ENCODE data around the gene GDPD5.

DNA sequence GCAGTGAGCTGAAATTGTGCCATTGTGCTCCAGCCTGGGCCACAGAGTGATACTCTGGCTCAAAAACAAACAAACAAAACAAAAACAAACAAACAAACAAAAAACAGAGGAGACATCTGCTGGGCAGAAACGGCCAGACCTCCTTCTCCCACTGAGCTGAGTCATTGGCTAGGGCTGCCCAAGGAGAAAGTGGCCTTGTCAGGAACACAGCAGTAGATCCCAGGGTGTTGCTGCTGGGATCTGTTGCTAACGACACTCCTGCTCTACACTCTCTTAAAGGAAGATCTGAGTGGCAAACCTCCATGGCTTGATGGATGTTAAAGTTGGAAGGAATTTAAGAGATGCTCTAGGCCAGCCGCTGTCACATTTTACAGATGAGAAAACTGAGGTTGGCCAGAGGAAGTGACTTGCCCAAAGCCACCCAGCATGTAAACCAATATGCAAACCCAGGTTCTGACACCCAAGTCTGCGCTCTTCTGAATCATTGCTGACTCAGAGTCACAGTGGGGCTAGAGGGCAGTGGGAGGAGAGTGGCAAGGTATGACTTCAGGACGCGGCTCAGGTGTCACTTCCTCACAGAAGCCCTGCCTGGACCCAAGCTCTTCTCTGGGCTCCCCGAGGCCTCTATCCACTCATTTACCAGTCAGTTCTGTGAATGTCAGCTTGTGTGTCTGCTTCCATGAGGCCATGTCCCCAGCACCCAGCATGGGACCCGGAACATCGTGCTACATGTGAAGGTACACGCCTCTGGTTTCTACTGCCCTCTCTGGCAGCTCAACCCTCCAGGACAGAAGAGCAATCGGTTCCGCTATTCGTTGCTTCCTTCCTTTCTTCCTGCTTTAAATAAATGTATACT, 11.3 kb upstream of the GDPD5 start:
- TF ChIP-seq, protein P1, sequence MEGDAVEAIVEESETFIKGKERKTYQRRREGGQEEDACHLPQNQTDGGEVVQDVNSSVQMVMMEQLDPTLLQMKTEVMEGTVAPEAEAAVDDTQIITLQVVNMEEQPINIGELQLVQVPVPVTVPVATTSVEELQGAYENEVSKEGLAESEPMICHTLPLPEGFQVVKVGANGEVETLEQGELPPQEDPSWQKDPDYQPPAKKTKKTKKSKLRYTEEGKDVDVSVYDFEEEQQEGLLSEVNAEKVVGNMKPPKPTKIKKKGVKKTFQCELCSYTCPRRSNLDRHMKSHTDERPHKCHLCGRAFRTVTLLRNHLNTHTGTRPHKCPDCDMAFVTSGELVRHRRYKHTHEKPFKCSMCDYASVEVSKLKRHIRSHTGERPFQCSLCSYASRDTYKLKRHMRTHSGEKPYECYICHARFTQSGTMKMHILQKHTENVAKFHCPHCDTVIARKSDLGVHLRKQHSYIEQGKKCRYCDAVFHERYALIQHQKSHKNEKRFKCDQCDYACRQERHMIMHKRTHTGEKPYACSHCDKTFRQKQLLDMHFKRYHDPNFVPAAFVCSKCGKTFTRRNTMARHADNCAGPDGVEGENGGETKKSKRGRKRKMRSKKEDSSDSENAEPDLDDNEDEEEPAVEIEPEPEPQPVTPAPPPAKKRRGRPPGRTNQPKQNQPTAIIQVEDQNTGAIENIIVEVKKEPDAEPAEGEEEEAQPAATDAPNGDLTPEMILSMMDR (IDR thresholded peaks at IDR 0.05; ENCODE audit: borderline replicate concordance, extremely low read depth, low read length, poor library complexity, severe bottlenecking), result no peak
- no peak for TF ChIP-seq EZH2 (IDR thresholded peaks at IDR 0.05; ENCODE audit: borderline replicate concordance, low read depth, low read length, severe bottlenecking)
